Left ventricle myocardium superior (tissue), 1 donor: ENCODE results near the gene INPPL1. TPM values are rescaled to one million over a fixed set of nuclear protein-coding genes. Genes with fewer than 3 reads are reported as not detected.

Experiments used
- ATAC-seq: fragments of 200-7000 bp; cut with Tn5 transposase; one replicate; pipeline ENCODE4 v1.9.1; 2020; ENCODE audit warnings: mild to moderate bottlenecking, moderate library complexity
- DNase-seq: peaks from one replicate; pipeline ENCODE4 v3.0.0-alpha.2; 2020
- intact Hi-C: fragments of 100-400 bp; cut with micrococcal nuclease; formaldehyde crosslinking; loops from one replicate; pipeline ENCODE4 v1.11.0; 2022
- total RNA-seq: library from RNA; stranded (reverse); fragmentation: NEBNext Ultra II Directional; extraction: Animal tissue kit (Norgen Biotek cat#: 25700); gene quantifications from one replicate; pipeline ENCODE4 v1.2.1, GENCODE V29; 2021
- donor health status: DM: no; HTN: yes; CAD: no; lungs with severe emphysema.

INPPL1 gene
- total RNA-seq, 1 donor from 2014 or later, result 136 TPM

DNA sequence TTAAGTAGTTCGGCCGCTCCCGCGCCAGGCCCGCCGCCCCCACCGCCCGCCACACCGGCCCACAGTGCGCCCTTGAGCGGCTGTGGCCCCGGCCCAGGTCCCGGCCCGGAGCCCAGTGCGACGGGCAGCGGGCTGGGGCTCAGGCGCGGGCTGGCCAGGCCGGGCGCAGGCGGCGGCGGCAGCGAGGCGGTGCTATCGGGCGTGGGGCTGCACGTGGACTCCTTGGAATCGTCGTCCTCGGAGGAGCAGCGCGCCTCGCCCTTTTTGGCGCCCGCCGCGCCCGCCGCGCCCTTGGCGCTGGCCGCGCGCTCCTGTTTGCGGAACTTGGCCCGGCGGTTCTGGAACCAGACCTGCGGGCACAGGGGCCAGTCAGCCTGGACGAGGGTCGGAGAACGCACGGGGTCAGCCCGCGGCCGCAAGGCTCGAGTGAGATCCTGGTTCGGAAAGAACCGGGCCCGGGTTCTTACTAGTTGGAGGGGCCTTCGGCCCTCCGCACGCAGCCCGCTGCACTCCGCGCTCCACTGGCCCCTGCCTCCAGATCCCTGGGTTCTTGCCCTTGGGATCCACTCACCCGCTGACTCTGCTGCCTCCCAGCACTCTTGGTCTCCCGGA, 15.4 kb downstream of the INPPL1 start:
- ATAC-seq (peak; percentile 69), DNase-seq (peak; percentile 79)
- intact Hi-C loops, result no loop called here

- intact Hi-C loops, result no loop called here
- ATAC-seq (peak; percentile 5), DNase-seq (no peak)
Measured at GRCh38 chr11:72240461-72241290, 16.1 kb downstream of the INPPL1 start.

- DNase-seq, result no peak
- ATAC-seq, result no peak
- intact Hi-C loops, result no loop called here
Measured at GRCh38 chr11:72241291-72241781, 16.8 kb downstream of the INPPL1 start.

- no peak for ATAC-seq
- intact Hi-C loops, result no loop called here
- no peak for DNase-seq
Measured at GRCh38 chr11:72242141-72242540, 17.6 kb downstream of the INPPL1 start.

DNA sequence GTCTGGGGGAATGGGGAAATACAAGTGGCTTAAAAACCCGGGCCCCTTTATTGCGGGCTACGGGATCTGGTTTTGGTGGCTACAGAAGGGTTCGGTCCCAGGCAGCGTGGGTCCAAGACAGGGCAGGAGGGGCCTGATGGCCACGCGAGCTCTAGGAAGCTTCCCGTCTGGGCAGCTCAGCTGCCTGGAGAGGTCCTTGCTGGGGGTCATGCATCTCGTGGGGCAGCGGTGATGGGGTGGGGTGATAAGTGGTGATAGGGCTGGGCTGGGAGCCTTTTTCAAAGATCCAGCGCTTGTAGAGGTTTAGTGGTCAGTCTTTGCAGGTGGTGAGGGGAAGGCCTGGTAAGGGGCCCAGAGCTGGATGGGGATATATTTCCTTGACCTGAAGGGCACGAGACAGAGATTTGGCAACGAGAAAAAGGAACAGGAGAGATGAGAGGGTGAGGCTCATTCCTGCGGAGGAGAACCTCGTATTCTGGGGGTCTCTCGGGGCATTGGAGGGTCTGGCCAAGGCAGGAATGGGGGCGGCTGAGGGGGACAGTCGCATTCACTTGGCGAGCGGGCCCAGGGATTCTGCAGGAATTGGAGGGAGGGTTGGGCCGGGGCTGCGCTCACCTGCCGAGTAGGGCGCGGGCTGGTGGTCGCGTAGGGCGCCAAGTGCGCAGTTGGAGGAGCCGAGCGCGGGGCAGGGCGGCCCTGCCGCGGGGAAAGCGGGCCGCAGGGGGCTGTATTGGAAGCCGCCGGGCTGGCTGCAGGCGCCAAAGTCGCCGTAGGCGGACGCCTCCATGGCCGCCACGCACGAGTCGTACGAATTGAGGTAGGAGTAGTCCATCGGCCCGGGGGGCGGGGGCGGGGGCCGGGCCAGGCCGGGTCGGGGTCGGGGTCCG, 18.8 kb downstream of the INPPL1 start:
- ATAC-seq, result no peak
- DNase-seq, result no peak
- intact Hi-C loops, result no loop called here

DNA sequence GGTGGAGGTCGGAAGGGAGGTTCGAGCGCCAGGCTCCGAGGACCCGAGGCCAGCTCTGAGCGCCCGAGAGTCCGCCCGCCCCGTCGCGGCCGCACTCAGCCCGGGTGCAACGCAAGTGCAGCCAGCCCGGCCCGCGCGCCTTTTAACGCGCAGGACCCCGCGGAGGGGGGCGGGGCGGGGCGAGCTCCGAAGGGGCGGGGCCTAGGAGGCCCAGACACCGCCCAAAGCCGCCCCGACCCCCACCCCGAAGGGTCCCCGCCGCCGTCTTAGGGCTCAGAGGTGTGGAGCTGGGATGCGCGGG, 19.4 kb downstream of the INPPL1 start, which contains the start of gene PHOX2A:
Gene PHOX2A, minus strand, starts transcription at position 117 of the 301 bp plus-strand sequence. CDS start 172 bp downstream, outside the sequence.
- intact Hi-C loops, result no loop called here
- no peak for DNase-seq
- ATAC-seq, result no peak

- no peak for ATAC-seq
- DNase-seq, result no peak
Measured at GRCh38 chr11:72244361-72245262, 20.0 kb downstream of the INPPL1 start.

DNA sequence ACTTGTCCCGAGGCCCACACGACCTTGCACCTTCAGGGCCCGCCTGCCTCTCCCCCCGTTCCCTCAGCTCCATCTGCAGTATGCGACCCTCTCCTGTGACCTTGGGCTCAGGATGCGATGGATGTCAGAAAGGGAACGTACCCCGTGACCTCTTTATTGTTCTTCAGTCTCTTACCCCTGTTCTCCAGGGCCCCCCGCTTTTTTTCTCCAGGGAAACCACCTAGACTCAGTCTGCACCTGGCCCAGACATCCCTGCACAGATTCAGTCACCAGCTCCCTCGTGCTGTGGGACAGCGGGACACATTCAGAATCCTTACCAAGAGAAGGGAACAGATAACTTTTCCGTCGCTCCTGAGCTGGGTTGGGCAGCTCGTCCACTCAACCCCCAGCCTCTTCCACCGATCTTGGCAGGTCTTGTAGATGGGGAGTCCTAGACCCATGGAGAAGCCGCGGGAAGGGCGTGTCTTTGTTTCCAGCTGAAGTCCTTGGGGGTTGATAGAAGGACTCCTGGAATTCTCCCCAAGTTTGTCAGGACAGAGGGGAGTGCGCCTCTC, 20.8 kb downstream of the INPPL1 start:
- intact Hi-C loops, result no loop called here
- ATAC-seq (no peak), DNase-seq (no peak)

More at GRCh38 chr11:72244361-72245262, 20.0 kb downstream of the INPPL1 start:
- intact Hi-C loops, result no loop called here

DNA sequence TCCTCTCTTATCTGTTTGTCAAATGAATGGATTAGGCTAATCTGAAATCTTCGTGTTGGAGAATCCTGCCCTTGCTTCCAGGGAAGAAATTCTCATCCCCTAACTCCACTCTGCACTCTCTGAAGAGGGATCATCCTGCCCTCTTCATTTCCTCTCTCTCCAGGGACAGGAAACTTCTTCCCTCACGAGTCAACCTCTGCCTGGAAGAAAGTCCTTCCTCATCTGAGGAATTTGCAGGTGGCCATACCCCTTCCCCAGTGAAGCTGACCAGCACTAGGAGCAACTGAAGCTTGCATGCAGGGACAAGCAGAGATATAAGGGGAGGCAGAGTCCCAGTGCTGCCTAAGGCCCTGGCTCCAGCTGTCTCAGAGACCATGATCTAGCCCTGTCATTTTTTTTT, 23.0 kb downstream of the INPPL1 start:
- intact Hi-C loops, result no loop called here
- DNase-seq (no peak), ATAC-seq (no peak)

DNA sequence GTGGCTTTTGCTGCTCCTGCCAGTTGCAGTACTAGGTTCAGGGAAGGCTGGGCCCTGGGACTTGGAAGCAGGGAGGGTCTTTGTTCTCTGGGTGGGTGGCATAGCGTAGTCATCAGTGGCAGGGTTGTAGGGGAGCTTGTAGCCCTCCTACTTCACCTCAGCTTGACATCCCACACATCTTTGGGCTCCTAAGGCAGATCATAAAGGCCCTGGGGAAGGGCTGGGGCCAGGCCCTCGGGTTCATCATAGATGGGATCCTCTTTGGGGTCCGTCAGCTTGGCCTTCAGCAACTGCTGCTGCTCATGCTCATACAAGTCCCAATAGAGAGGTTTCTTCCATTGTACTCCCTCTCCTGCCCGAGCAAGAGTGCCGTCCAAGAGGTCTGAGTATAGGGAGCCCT, 25.4 kb downstream of the INPPL1 start:
- DNase-seq (no peak), ATAC-seq (no peak)
- intact Hi-C loops, result no loop called here

GRCh38 chr11:72250661-72251464, 26.3 kb downstream of the INPPL1 start:
- intact Hi-C loops, result no loop called here
- ATAC-seq, result no peak
- no peak for DNase-seq

- ATAC-seq (no peak), DNase-seq (no peak)
- intact Hi-C loops, result no loop called here
Measured at GRCh38 chr11:72251614-72252013, 27.0 kb downstream of the INPPL1 start.

DNA sequence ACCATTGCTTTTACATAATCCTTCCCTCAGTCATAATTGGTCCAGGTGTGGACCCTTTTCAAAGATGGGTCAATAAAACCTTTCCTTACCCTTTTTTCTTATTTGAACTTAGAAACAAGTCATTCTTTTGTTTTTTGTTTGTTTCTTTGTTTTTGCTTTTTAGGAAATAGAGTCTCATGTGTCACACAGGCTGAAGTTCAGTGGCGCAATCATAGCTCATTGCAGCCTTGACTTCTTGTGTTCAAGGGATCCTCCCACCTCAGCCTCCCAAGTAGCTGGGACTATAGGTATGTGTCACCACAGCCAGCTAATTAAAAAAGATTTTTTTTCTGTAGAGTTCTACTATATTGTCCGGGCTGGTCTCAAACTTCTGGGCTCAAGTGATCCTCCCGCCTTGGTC, 28.8 kb downstream of the INPPL1 start:
- intact Hi-C loops, result no loop called here
- no peak for ATAC-seq
- no peak for DNase-seq

- ATAC-seq (no peak), DNase-seq (no peak)
- intact Hi-C loops, result no loop called here
Measured at GRCh38 chr11:72254299-72254993, 29.9 kb downstream of the INPPL1 start.

DNA sequence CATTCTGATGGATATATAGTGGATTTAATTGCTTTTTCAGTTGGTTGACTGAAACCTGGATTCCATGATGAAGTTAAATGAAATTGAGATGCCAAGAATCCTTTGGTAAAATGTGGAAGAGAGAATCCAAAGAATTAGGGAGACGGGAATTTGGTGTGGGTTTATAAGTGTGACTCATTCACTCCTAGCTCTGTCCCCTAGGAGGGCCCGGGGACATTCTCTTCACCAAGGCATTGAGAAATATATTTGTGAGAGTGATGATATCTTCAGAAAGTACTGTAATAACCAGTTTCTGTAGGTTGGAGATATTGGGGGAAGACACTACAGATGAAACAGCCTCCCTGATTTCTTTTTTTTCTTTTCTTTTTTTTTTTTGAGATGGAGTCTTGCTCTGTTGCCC, 33.0 kb downstream of the INPPL1 start:
- ATAC-seq (no peak), DNase-seq (no peak)
- intact Hi-C loops, result no loop called here

GRCh38 chr11:72259490-72259889, 34.9 kb downstream of the INPPL1 start:
- ATAC-seq, result no peak
- DNase-seq, result no peak
- intact Hi-C loops, result no loop called here

DNA sequence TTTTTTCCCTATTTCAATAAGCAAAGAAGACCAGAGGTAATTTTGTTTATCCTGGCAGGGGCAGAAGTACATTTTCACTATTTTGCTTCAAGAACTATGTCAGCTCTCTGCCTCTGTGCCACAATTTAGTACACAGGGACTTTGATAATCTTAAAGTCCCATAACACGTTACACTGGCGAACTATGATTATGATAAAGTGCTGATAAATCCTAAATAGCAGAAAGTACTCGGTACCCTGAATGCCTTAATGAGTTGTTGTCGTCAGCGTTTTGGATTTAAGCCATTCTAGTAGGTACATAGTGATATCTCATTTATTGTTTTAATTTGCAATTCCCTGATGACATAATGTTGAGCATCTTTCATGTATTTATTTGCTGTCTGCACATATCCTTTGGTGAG, 36.0 kb downstream of the INPPL1 start:
- DNase-seq (no peak), ATAC-seq (no peak)
- intact Hi-C loops, result no loop called here
